Endodermal cell (in vitro differentiated cells): Measurements from ENCODE around the gene DDX50. TPM values are rescaled to one million over a fixed set of nuclear protein-coding genes. Genes with fewer than 3 reads are reported as not detected.

ENCODE experiments used
- DNase-seq: peaks from one replicate; pipeline ENCODE4 v3.0.0-alpha.2; 2017
- H3K27ac ChIP-seq: 2 replicates; pipeline ENCODE4 v1.5.1; 2013; ENCODE audit warnings: mild to moderate bottlenecking, low read depth, low read length, moderate library complexity
- H3K27me3 ChIP-seq: 2 replicates; pipeline ENCODE4 v1.6.1; 2013; ENCODE audit warnings: mild to moderate bottlenecking, low read length, moderate library complexity; ENCODE audit not compliant: insufficient read depth, control insufficient read depth, poor library complexity, severe bottlenecking
- H3K36me3 ChIP-seq: 2 replicates; pipeline ENCODE4 v1.7.0; 2013; ENCODE audit warnings: mild to moderate bottlenecking, low read length, moderate library complexity; ENCODE audit not compliant: control insufficient read depth, insufficient read depth
- H3K4me1 ChIP-seq: one replicate; pipeline ENCODE4 v1.7.0; 2013; ENCODE audit warnings: low read length; ENCODE audit not compliant: control insufficient read depth, insufficient read depth
- H3K4me3 ChIP-seq: 2 replicates; pipeline ENCODE4 v1.5.1; 2013; ENCODE audit warnings: mild to moderate bottlenecking, low read length, moderate library complexity
- H3K9ac ChIP-seq: 2 replicates; pipeline ENCODE4 v1.6.1; 2013; ENCODE audit warnings: mild to moderate bottlenecking, low read length, moderate library complexity; ENCODE audit not compliant: poor library complexity, severe bottlenecking; ENCODE audit errors: extremely low read depth
- H3K9me3 ChIP-seq: 2 replicates; pipeline ENCODE4 v1.6.1; 2013; ENCODE audit warnings: mild to moderate bottlenecking, low read length, moderate library complexity; ENCODE audit not compliant: control insufficient read depth
- H3K27ac Mint-ChIP-seq: 2 replicates; pipeline ENCODE4 v1.8.0; 2020; ENCODE audit warnings: mixed read lengths
- H3K27me3 Mint-ChIP-seq: 2 replicates; pipeline ENCODE4 v1.8.0; 2021; ENCODE audit warnings: mild to moderate bottlenecking, mixed read lengths; ENCODE audit not compliant: insufficient read depth
- H3K36me3 Mint-ChIP-seq: 2 replicates; pipeline ENCODE4 v1.8.0; 2020; ENCODE audit warnings: low read depth, mixed read lengths
- H3K4me1 Mint-ChIP-seq: 2 replicates; pipeline ENCODE4 v1.8.0; 2020; ENCODE audit warnings: mixed read lengths
- H3K4me3 Mint-ChIP-seq: 2 replicates; pipeline ENCODE4 v1.8.0; 2020; ENCODE audit warnings: mild to moderate bottlenecking, moderate library complexity, mixed read lengths
- H3K9me3 Mint-ChIP-seq: 2 replicates; pipeline ENCODE4 v1.8.0; 2020; ENCODE audit warnings: mild to moderate bottlenecking, mixed read lengths
- CTCF ChIP-seq: fragments of 200-600 bp; sonication (generic); conservative IDR thresholded peaks from 2 replicates; pipeline ENCODE4 v1.5.0; 2021; ENCODE audit warnings: antibody characterized with exemption, mild to moderate bottlenecking
- WGBS, 2 experiments: methylation state at CpG; one replicate each; pipeline versions ENCODE4 v1.1.5 to v1.1.7; 2013; ENCODE audit warnings: missing lambda C conversion rate in 2 of 2, mixed read lengths in 1 of 2; ENCODE audit not compliant: insufficient coverage in 1 of 2, insufficient read length in 1 of 2; 5-methylcytosine and 5-hydroxymethylcytosine counted together
- long read RNA-seq, 4 experiments: library from polyadenylated mRNA in 2 of 4; library from RNA in 1 of 4; library from capped mRNA in 1 of 4; stranded (forward) in 3 of 4; unstranded in 1 of 4; transcript quantifications; one replicate each; pipeline ENCODE4 v2.0.0, GENCODE V29; 2020 to 2021; ENCODE audit warnings: inconsistent platforms in 1 of 4
- polyA plus RNA-seq, 2 experiments: library from polyadenylated mRNA; stranded (reverse); fragments of 50-300 nt; gene quantifications; one replicate each; pipeline ENCODE4 v1.2.3, GENCODE V29; 2013
- total RNA-seq, 2 donors: library from RNA; stranded (reverse); fragmentation: NEBNext Ultra II Directional in 1 of 2; extraction: Animal tissue kit (Norgen Biotek cat#: 25700) in 1 of 2; gene quantifications; 2 replicates in 1 of 2; 3 replicates in 1 of 2; pipeline ENCODE4 v1.2.1, GENCODE V29; 2021

Gene DDX50
- 10 to 100 TPM; 38.0 to 46.5 TPM for total RNA-seq
- 56.3 TPM for polyA plus RNA-seq (2013, experiment 1 of 2)
- 57.0 TPM for polyA plus RNA-seq (2013, experiment 2 of 2)
- long read RNA-seq, experiment 1, transcript DDX50-201 (15 exons, 2,538 nt), result major isoform, 10 of 20 reads
- long read RNA-seq, experiment 1, partial matches to known transcripts, result 8 of 20 reads
- long read RNA-seq, experiment 1, other reads (novel, unspliced or antisense), result 2 of 20 reads
- long read RNA-seq, experiment 2, transcript DDX50-201 (15 exons, 2,538 nt), result major isoform, 41 of 58 reads
- long read RNA-seq, experiment 2, partial matches to known transcripts, result 4 of 58 reads
- long read RNA-seq, experiment 2, other reads (novel, unspliced or antisense), result 13 of 58 reads
- long read RNA-seq, experiment 3, transcript DDX50-201 (15 exons, 2,538 nt), result major isoform, 115 of 150 reads
- long read RNA-seq, experiment 3, partial matches to known transcripts, result 14 of 150 reads
- long read RNA-seq, experiment 3, other reads (novel, unspliced or antisense), result 21 of 150 reads
- long read RNA-seq, experiment 4, transcript DDX50-201 (15 exons, 2,538 nt), result major isoform, 31 of 47 reads
- long read RNA-seq, experiment 4, partial matches to known transcripts, result 8 of 47 reads
- long read RNA-seq, experiment 4, other reads (novel, unspliced or antisense), result 8 of 47 reads

- H3K36me3 ChIP-seq, result peaks cover 6% of the 10 kb centered on the region
- peak; percentile 50 for TF ChIP-seq CTCF
- peak within 1 kb of the TSS; percentile 99 for H3K27ac ChIP-seq
- Mint-ChIP-seq H3K36me3 (peaks cover 10% of the 10 kb centered on the region), H3K4me3 (peak within 1 kb of the TSS; percentile 90), H3K27me3 (no peaks in the 10 kb centered on the region), H3K9me3 (no peaks in the 10 kb centered on the region), H3K4me1 (peaks cover 12% of the 10 kb centered on the region), H3K27ac (peak within 1 kb of the TSS; percentile 97)
- peak within 1 kb of the TSS; percentile 98 for H3K4me3 ChIP-seq
- peak; percentile 99 for DNase-seq
- H3K9me3 ChIP-seq, result no peaks in the 10 kb centered on the region
- 0 to 2% methylated on average over 33 to 47 of the region's 47 CpGs for WGBS, 2 experiments
- H3K27me3 ChIP-seq, result no peaks in the 10 kb centered on the region
- no peaks in the 10 kb centered on the region for H3K4me1 ChIP-seq
- peak within 1 kb of the TSS; percentile 92 for H3K9ac ChIP-seq
Measured at GRCh38 chr10:68901105-68901927, at the start of gene DDX50. Gene DDX50, plus strand, starts transcription at chr10:68901315. Its CDS starts 70 bp downstream, at chr10:68901385.

- Mint-ChIP-seq H3K9me3 (peaks cover 30% of the 10 kb centered on the region), H3K27ac (no peak overlapping the region), H3K36me3 (peaks cover 12% of the 10 kb centered on the region), H3K4me3 (no peak overlapping the region), H3K4me1 (no peaks in the 10 kb centered on the region), H3K27me3 (no peaks in the 10 kb centered on the region)
- no peak for DNase-seq
- WGBS, 2 experiments, result 73 to 78% methylated on average over 6 of the region's 6 CpGs
- no peak overlapping the region for H3K27ac ChIP-seq
- no peak overlapping the region for H3K9ac ChIP-seq
- no peak overlapping the region for H3K4me3 ChIP-seq
- H3K36me3 ChIP-seq, result no peaks in the 10 kb centered on the region
- H3K4me1 ChIP-seq, result no peaks in the 10 kb centered on the region
- no peaks in the 10 kb centered on the region for H3K27me3 ChIP-seq
- TF ChIP-seq CTCF, result no peak
- peaks cover 27% of the 10 kb centered on the region for H3K9me3 ChIP-seq
Measured at GRCh38 chr10:68856352-68856751, 44.8 kb upstream of the DDX50 start.

GRCh38 chr10:68857005-68857404 is 44.1 kb upstream of the DDX50 start:
- Histone ChIP-seq H3K9ac (no peak overlapping the region), H3K27me3 (no peaks in the 10 kb centered on the region), H3K4me1 (no peaks in the 10 kb centered on the region), H3K27ac (no peak overlapping the region), H3K36me3 (no peaks in the 10 kb centered on the region), H3K9me3 (peaks cover 33% of the 10 kb centered on the region), H3K4me3 (no peak overlapping the region)
- no peak overlapping the region for H3K27ac Mint-ChIP-seq
- H3K36me3 Mint-ChIP-seq, result peaks cover 18% of the 10 kb centered on the region
- H3K27me3 Mint-ChIP-seq, result no peaks in the 10 kb centered on the region
- H3K9me3 Mint-ChIP-seq, result peaks cover 35% of the 10 kb centered on the region
- 87 to 92% methylated on average over 1 to 2 of the region's 2 CpGs for WGBS, 2 experiments
- no peak for DNase-seq
- TF ChIP-seq CTCF, result no peak
- no peaks in the 10 kb centered on the region for H3K4me1 Mint-ChIP-seq
- H3K4me3 Mint-ChIP-seq, result no peak overlapping the region
